ENCODE results near the gene TNRC6B. TPM values are rescaled to one million over a fixed set of nuclear protein-coding genes. Genes with fewer than 3 reads are reported as not detected.

Gene TNRC6B
- polyA plus RNA-seq, 3 donors, result 7.2 to 16.5 (median 11.8) TPM

DNA sequence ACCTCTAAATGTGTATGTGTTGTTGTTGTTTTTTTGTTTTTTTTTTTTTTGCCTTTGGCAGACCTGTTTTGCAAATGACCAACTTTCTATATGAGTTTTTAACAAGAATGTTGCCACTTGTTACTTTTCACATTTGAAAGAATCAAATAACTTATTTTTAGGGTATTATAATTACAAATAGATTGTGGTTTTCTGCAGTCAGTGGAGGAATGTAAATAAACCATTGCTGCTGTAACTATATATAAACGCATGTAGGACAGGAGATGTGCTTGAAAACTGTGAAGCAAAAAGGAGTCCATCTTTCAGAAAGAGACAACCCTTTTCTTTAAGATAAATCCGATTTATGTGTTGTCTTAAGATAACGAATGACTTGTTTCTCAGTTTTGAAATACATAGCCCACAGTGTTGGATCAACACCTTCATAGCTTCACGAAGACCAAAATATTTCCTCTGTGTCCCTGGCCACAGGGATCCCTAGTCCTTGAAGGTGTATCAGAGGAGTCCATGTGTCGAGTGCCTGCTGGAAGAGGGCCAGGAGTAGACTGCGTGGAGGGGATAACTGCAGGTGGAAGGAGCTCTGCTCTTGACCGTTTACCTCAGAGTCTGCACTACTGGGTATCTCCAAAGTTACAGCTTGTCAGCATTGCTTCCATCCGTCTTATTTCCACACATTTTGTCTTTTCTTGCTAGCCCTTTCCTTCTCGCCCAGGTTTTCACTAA is 24.7 kb downstream of the TNRC6B start:
- H3K4me3 ChIP-seq (replicated peaks in 1 of 3; ENCODE audit: low read depth in 2 of 3, low read length in 3 of 3), result no peak overlapping the region
- peaks cover 99% of the 10 kb centered on the region for H3K79me2 ChIP-seq (ENCODE audit: insufficient read depth, low read length)
- H3K27me3 ChIP-seq (ENCODE audit: control insufficient read depth in 2 of 2, insufficient read depth in 2 of 2, low read length in 2 of 2), result no peaks in the 10 kb centered on the region
- H2AFZ ChIP-seq (ENCODE audit: insufficient read depth, low read depth, low read length, poor library complexity, severe bottlenecking), result no peak overlapping the region
- H4K20me1 ChIP-seq (ENCODE audit: insufficient read depth, low read length), result peaks cover 91% of the 10 kb centered on the region
- H3K27ac ChIP-seq (ENCODE audit: low read depth in 1 of 2, low read length in 2 of 2), result peak overlapping the region in 1 of 2 donors; percentile 20
- Mint-ChIP-seq H3K4me1 (peaks cover 30% of the 10 kb centered on the region), H3K27ac (peak overlapping the region in 3 of 7 donors; percentile 33 to 73 (median 40)), H3K27me3 (ENCODE audit: low read depth in 3 of 3) (peaks cover 0 to 3% (median 0%) of the 10 kb centered on the region in 3 donors), H3K9me3 (no peaks in the 10 kb centered on the region), H3K36me3 (peaks cover 8 to 26% of the 10 kb centered on the region in 2 donors), H3K4me3 (no peak overlapping the region)
- no peak for TF ChIP-seq CTCF (IDR thresholded peaks at IDR 0.05)
- WGBS (ENCODE audit: insufficient coverage), result 95% methylated on average over 5 of the region's 9 CpGs
- no peak for DNase-seq
- intact Hi-C loops (cut with micrococcal nuclease), result no loop called here
- H3K36me3 ChIP-seq (replicated peaks in 1 of 2; ENCODE audit: control insufficient read depth in 1 of 2, insufficient read depth in 2 of 2, low read length in 2 of 2), result peaks cover 6 to 16% of the 10 kb centered on the region in 2 donors
- no peak overlapping the region for H3K9ac ChIP-seq (ENCODE audit: insufficient read depth, low read length, poor library complexity, severe bottlenecking)
- H3K9me3 ChIP-seq (replicated peaks in 1 of 2; ENCODE audit: control insufficient read depth in 1 of 2, insufficient read depth in 1 of 2, low read length in 2 of 2), result no peaks in the 10 kb centered on the region
- H3K4me2 ChIP-seq (replicated peaks; ENCODE audit: extremely low read depth, low read length, poor library complexity, severe bottlenecking), result no peak overlapping the region
- H3K4me1 ChIP-seq (ENCODE audit: control insufficient read depth in 1 of 2, insufficient read depth in 2 of 2, low read length in 2 of 2), result no peaks in the 10 kb centered on the region

DNA sequence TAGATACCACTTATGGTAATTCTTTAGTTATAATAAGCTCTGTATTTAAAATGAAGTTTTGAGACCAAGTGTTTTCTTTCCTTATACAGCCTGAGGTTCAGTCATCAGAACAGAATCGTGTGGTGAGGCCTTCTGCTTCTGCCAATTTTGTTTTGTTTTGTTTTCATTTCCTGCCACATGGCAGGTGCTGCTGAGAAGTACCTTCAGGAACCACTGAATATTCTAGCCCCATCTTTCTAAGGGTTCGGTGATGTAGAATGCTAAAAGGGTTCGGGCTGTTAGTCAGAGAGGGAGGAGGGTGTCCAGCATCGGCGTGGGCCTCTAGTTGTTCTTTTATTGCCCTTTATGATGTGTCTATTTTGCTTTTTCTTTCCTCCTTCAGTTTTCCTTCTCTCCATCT is 25.8 kb downstream of the TNRC6B start:
- H3K27ac ChIP-seq (ENCODE audit: low read depth in 1 of 2, low read length in 2 of 2), result peak overlapping the region in 1 of 2 donors; percentile 20
- WGBS (ENCODE audit: insufficient coverage), result 20% methylated on average over 1 of the region's 5 CpGs
- peaks cover 0 to 5% of the 10 kb centered on the region in 2 donors for H3K4me1 ChIP-seq (ENCODE audit: control insufficient read depth in 1 of 2, insufficient read depth in 2 of 2, low read length in 2 of 2)
- DNase-seq, result no peak
- no peak for TF ChIP-seq CTCF (IDR thresholded peaks at IDR 0.05)
- H3K36me3 ChIP-seq (replicated peaks in 1 of 2; ENCODE audit: control insufficient read depth in 1 of 2, insufficient read depth in 2 of 2, low read length in 2 of 2), result peaks cover 6 to 15% of the 10 kb centered on the region in 2 donors
- no peak overlapping the region for H3K4me3 Mint-ChIP-seq
- H3K9me3 ChIP-seq (replicated peaks in 1 of 2; ENCODE audit: control insufficient read depth in 1 of 2, insufficient read depth in 1 of 2, low read length in 2 of 2), result no peaks in the 10 kb centered on the region
- peaks cover 90% of the 10 kb centered on the region for H4K20me1 ChIP-seq (ENCODE audit: insufficient read depth, low read length)
- H3K27me3 ChIP-seq (ENCODE audit: control insufficient read depth in 2 of 2, insufficient read depth in 2 of 2, low read length in 2 of 2), result no peaks in the 10 kb centered on the region
- H3K4me1 Mint-ChIP-seq, result peaks cover 32% of the 10 kb centered on the region
- H3K27ac Mint-ChIP-seq, result peak overlapping the region in 2 of 7 donors; percentile 4 to 82
- no peak overlapping the region for H3K4me3 ChIP-seq (replicated peaks in 1 of 3; ENCODE audit: low read depth in 2 of 3, low read length in 3 of 3)
- H3K36me3 Mint-ChIP-seq, result peaks cover 8 to 24% of the 10 kb centered on the region in 2 donors
- peaks cover 0 to 3% (median 0%) of the 10 kb centered on the region in 3 donors for H3K27me3 Mint-ChIP-seq (ENCODE audit: low read depth in 3 of 3)
- H2AFZ ChIP-seq (ENCODE audit: insufficient read depth, low read depth, low read length, poor library complexity, severe bottlenecking), result no peak overlapping the region
- H3K79me2 ChIP-seq (ENCODE audit: insufficient read depth, low read length), result peaks cover 99% of the 10 kb centered on the region
- intact Hi-C loops (cut with micrococcal nuclease), result no loop called here
- H3K9ac ChIP-seq (ENCODE audit: insufficient read depth, low read length, poor library complexity, severe bottlenecking), result no peak overlapping the region
- H3K9me3 Mint-ChIP-seq, result no peaks in the 10 kb centered on the region
- H3K4me2 ChIP-seq (replicated peaks; ENCODE audit: extremely low read depth, low read length, poor library complexity, severe bottlenecking), result no peak overlapping the region
